Measurements from ENCODE around the gene GEMIN7.

GEMIN7 gene

GRCh38 chr19:45061965-45062364, 17.1 kb upstream of the GEMIN7 start:
- no peak for DNase-seq (ENCODE audit: low read depth)

GRCh38 chr19:45063851-45064801, 14.9 kb upstream of the GEMIN7 start:
- no peak for DNase-seq (ENCODE audit: low read depth)

- no peak for DNase-seq (ENCODE audit: low read depth)
Measured at GRCh38 chr19:45066921-45067661, 12.0 kb upstream of the GEMIN7 start.

- no peak for DNase-seq (ENCODE audit: low read depth)
Measured at GRCh38 chr19:45068041-45068440, 11.0 kb upstream of the GEMIN7 start.

- peak; percentile 25 for DNase-seq (ENCODE audit: low read depth)
Measured at GRCh38 chr19:45069056-45069455, 10.0 kb upstream of the GEMIN7 start.

GRCh38 chr19:45070214-45070613, 8.8 kb upstream of the GEMIN7 start:
- DNase-seq (ENCODE audit: low read depth): no peak

- DNase-seq (ENCODE audit: low read depth): no peak
Measured at GRCh38 chr19:45070861-45071544, 8.1 kb upstream of the GEMIN7 start.

- DNase-seq (ENCODE audit: low read depth): no peak
Measured at GRCh38 chr19:45071545-45071938, 7.5 kb upstream of the GEMIN7 start.

- no peak for DNase-seq (ENCODE audit: low read depth)
Measured at GRCh38 chr19:45071969-45072790, 6.9 kb upstream of the GEMIN7 start.

GRCh38 chr19:45074744-45075300, 4.2 kb upstream of the GEMIN7 start:
- DNase-seq (ENCODE audit: low read depth): no peak

- DNase-seq (ENCODE audit: low read depth): peak; percentile 73
Measured at GRCh38 chr19:45075301-45076028, 3.6 kb upstream of the GEMIN7 start.

GRCh38 chr19:45076029-45076850, 2.8 kb upstream of the GEMIN7 start, which contains the start of gene ZNF296:
Gene ZNF296, minus strand, starts transcription at chr19:45076478. Its CDS starts 105 bp downstream, at chr19:45076373.
- DNase-seq (ENCODE audit: low read depth): peak; percentile 53

- no peak for DNase-seq (ENCODE audit: low read depth)
Measured at GRCh38 chr19:45076851-45077730, 2.0 kb upstream of the GEMIN7 start.

GRCh38 chr19:45078390-45079062, 534 bp upstream of the GEMIN7 start:
- DNase-seq (ENCODE audit: low read depth): no peak

GRCh38 chr19:45079911-45080370, 881 bp downstream of the GEMIN7 start:
- no peak for DNase-seq (ENCODE audit: low read depth)

- DNase-seq (ENCODE audit: low read depth): no peak
Measured at GRCh38 chr19:45082170-45082569, 3.1 kb downstream of the GEMIN7 start.

GRCh38 chr19:45086480-45086879, 7.4 kb downstream of the GEMIN7 start:
- no peak for DNase-seq (ENCODE audit: low read depth)

GRCh38 chr19:45087531-45087930, 8.5 kb downstream of the GEMIN7 start:
- no peak for DNase-seq (ENCODE audit: low read depth)
